Panc1 (cell line): ENCODE data around the gene UGT1A5. TPM values are rescaled to one million over a fixed set of nuclear protein-coding genes. Genes with fewer than 3 reads are reported as not detected.

ENCODE experiments used
- ATAC-seq: fragments of 200-7000 bp; cut with Tn5 transposase; 2 replicates; pipeline ENCODE4 v1.9.1; 2020; ENCODE audit warnings: mild to moderate bottlenecking, moderate library complexity
- BruUV-seq: library from RNA; stranded (reverse); fragments of 400-500 nt; replicated peaks from 2 replicates; lab custom pipeline; 2021; lab: Mats Ljungman, UMichigan
- CTCF ChIA-PET: fragments of 300-600 bp; sonication (Branson Sonifier 250); formaldehyde crosslinking; loops from one replicate; lab custom pipeline; 2022; ENCODE audit warnings: antibody characterized with exemption; lab: Charles Lee
- POLR2A ChIA-PET: fragments of 300-600 bp; sonication (Branson Sonifier 250); formaldehyde crosslinking; loops from one replicate; lab custom pipeline; 2022; ENCODE audit warnings: antibody characterized with exemption; lab: Charles Lee
- DNase-seq: peaks from one replicate; pipeline ENCODE4 v3.0.0-alpha.2; 2010; ENCODE audit warnings: low read depth, low spot score
- H3K27ac ChIP-seq: 2 replicates; pipeline ENCODE4 v1.5.1; 2011; ENCODE audit warnings: mild to moderate bottlenecking, low read length, inconsistent platforms
- H3K27me3 ChIP-seq: fragments of 200-500 bp; sonication (Bioruptor generic); 2 replicates; pipeline ENCODE4 v1.6.0; 2014; ENCODE audit warnings: low read length, inconsistent platforms; ENCODE audit not compliant: control insufficient read depth, insufficient read depth
- H3K36me3 ChIP-seq: fragments of 200-500 bp; sonication (Bioruptor generic); 2 replicates; pipeline ENCODE4 v1.5.1; 2014; ENCODE audit warnings: inconsistent platforms, mild to moderate bottlenecking, low read length, moderate library complexity; ENCODE audit not compliant: control insufficient read depth, insufficient read depth
- H3K4me1 ChIP-seq: 2 replicates; pipeline ENCODE4 v1.5.1; 2011; ENCODE audit warnings: inconsistent platforms, mild to moderate bottlenecking, low read length, moderate library complexity; ENCODE audit not compliant: control insufficient read depth, insufficient read depth
- H3K4me3 ChIP-seq, 2 experiments: 2 replicates each; pipeline ENCODE4 v1.5.1; 2011 to 2012; ENCODE audit warnings: low read depth in 2 of 2, low read length in 2 of 2, mild to moderate bottlenecking in 2 of 2, inconsistent platforms in 1 of 2, moderate library complexity in 1 of 2
- H3K9me3 ChIP-seq: fragments of 200-500 bp; sonication (Bioruptor generic); 2 replicates; pipeline ENCODE4 v1.5.1; 2014; ENCODE audit warnings: low read depth, mild to moderate bottlenecking, inconsistent platforms, low read length, moderate library complexity; ENCODE audit not compliant: control insufficient read depth, insufficient read depth
- CTCF ChIP-seq: fragments of 450-650 bp; IDR thresholded peaks from 2 replicates; pipeline ENCODE4 v1.5.1; 2017; ENCODE audit warnings: mild to moderate bottlenecking
- POLR2AphosphoS5 ChIP-seq: IDR thresholded peaks from 2 replicates; pipeline ENCODE4 v1.6.1; 2012; ENCODE audit warnings: mild to moderate bottlenecking, low read depth, low read length, moderate library complexity
- REST ChIP-seq, 2 experiments: IDR thresholded peaks; 2 replicates each; pipeline ENCODE4 v1.6.1; 2011 to 2012; ENCODE audit warnings: low read depth in 2 of 2, control low read depth in 1 of 2, low read length in 1 of 2, mild to moderate bottlenecking in 1 of 2, moderate library complexity in 1 of 2; ENCODE audit not compliant: insufficient read depth in 1 of 2
- SIN3A ChIP-seq: IDR thresholded peaks from 2 replicates; pipeline ENCODE4 v1.6.1; 2012; ENCODE audit warnings: low read depth, mild to moderate bottlenecking, low read length, moderate library complexity, borderline replicate concordance; ENCODE audit not compliant: insufficient read depth
- TCF7L2 ChIP-seq: IDR thresholded peaks from 2 replicates; pipeline ENCODE4 v1.6.1; 2011; ENCODE audit warnings: mild to moderate bottlenecking, low read depth, low read length, inconsistent platforms
- in situ Hi-C: cut with HindIII; loops from 2 replicates; pipeline ENCODE4 v1.10.0; 2016; ENCODE audit warnings: low sequenced_read_pairs, low pct_unique_long_range_greater_than_20kb
- intact Hi-C: fragments of 100-400 bp; cut with micrococcal nuclease; formaldehyde crosslinking; loops from one replicate; pipeline ENCODE4 v1.10.0; 2022; ENCODE audit not compliant: unreplicated experiment
- total RNA-seq: library from RNA; stranded (reverse); gene quantifications from one replicate; pipeline ENCODE4 v1.2.1, GENCODE V29; 2021; ENCODE audit not compliant: unreplicated experiment

Gene UGT1A5
- total RNA-seq, 1 experiment from 2014 or later, result not detected

DNA sequence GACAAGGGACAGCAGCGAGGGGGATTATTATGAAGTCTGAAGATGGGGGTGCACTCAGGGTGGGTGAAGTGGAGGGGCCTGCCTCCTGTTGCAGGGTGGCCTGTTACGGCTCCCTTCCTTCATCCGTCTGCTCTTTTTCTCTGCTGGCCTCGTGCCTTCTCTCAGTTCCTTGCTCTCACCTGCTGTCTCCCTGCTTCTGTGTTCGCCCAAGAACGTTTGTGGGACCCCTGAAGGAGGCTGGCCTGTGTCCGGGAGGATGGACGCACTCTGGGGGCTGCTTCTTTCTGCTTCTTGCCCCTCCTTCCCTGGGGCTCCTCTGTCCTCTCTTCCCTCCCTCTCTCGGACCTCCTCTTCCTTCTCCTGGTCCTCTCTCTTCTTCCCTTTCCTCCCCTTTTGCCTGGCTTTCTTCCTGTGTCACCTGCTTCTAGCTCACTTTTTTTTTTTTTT, 79.2 kb downstream of the UGT1A5 start:
- Histone ChIP-seq H3K36me3 (no peaks in the 10 kb centered on the region), H3K4me3 (no peak overlapping the region), H3K4me1 (no peaks in the 10 kb centered on the region), H3K27me3 (no peaks in the 10 kb centered on the region), H3K27ac (no peak overlapping the region), H3K9me3 (no peaks in the 10 kb centered on the region)
- intact Hi-C loops, result no loop called here
- CTCF ChIA-PET, result no interaction called here
- BruUV-seq, result no TSS peak
- POLR2A ChIA-PET, result no interaction called here
- in situ Hi-C loops, result no loop called here
- TF ChIP-seq REST (IDR thresholded peaks at IDR 0.05; ENCODE audit: insufficient read depth in 1 of 2, low read depth in 2 of 2, low read length in 1 of 2), result no peak
- TF ChIP-seq SIN3A, result no peak
- TF ChIP-seq TCF7L2, result no peak
- TF ChIP-seq POLR2AphosphoS5, result no peak
- TF ChIP-seq CTCF, result no peak
- DNase-seq (no peak), ATAC-seq (no peak)

- no peak for DNase-seq
These were observed 80.0 kb downstream of the UGT1A5 start for GRCh38 chr2:233792720-233793119.

More at GRCh38 chr2:233792720-233793119, 80.0 kb downstream of the UGT1A5 start:
- Histone ChIP-seq H3K9me3 (no peaks in the 10 kb centered on the region), H3K4me3 (no peak overlapping the region), H3K27ac (no peak overlapping the region), H3K4me1 (no peaks in the 10 kb centered on the region), H3K27me3 (no peaks in the 10 kb centered on the region), H3K36me3 (no peaks in the 10 kb centered on the region)
- ChIA-PET CTCF (no interaction called here), POLR2A (no interaction called here)
- no TSS peak for BruUV-seq
- no peak for ATAC-seq
- intact Hi-C loops (no loop called here), in situ Hi-C loops (no loop called here)
- TF ChIP-seq POLR2AphosphoS5 (no peak), CTCF (no peak), SIN3A (no peak), REST (IDR thresholded peaks at IDR 0.05; ENCODE audit: insufficient read depth in 1 of 2, low read depth in 2 of 2, low read length in 1 of 2) (no peak), TCF7L2 (no peak)
